Tongue (tissue), 2 donors: ENCODE measurements around the gene CCNA1. TPM values are rescaled to one million over a fixed set of nuclear protein-coding genes. Genes with fewer than 3 reads are reported as not detected.

ENCODE experiments used
- DNase-seq: peaks from one replicate; pipeline ENCODE4 v3.0.0-alpha.2; 2015
- total RNA-seq: library from RNA; depleted of rRNA; stranded (reverse); fragments of >200 nt; gene quantifications from one replicate; pipeline ENCODE4 v1.2.3, GENCODE V29; 2014

CCNA1 gene
- 1.4 TPM for total RNA-seq

DNA sequence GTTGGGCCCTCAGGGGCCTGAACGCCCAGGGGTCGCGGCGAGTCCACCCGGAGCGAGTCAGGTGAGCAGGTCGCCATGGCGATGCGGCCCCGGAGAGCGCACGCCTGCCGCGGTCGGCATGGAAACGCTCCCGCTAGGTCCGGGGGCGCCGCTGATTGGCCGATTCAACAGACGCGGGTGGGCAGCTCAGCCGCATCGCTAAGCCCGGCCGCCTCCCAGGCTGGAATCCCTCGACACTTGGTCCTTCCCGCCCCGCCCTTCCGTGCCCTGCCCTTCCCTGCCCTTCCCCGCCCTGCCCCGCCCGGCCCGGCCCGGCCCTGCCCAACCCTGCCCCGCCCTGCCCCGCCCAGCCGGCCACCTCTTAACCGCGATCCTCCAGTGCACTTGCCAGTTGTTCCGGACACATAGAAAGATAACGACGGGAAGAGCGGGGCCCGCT lies at the start of gene CCNA1:
Gene CCNA1, plus strand, starts transcription at position 390 of the 439 bp plus-strand sequence. CDS start 562 bp downstream, outside the sequence.
- DNase-seq = peak; percentile 63

DNA sequence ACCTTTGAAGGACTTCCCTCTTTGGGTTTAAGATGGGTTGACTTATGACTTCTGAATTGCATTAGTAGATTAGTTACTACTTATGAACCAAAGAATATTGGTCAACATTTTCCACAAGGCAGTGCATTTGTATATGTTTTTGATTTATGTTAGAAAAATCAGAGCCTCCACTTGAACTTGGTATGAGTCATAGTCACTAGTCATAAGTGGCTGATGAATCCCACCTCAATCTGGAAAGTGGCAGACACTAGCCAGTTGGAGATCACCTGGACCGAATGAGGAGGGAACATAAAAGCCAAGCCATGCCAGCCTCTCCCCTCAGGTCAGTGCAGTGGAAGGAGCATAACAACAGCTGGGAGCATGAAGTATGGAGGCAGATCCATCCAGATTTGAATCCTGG lies 46.8 kb upstream of the CCNA1 start:
- no peak for DNase-seq

DNA sequence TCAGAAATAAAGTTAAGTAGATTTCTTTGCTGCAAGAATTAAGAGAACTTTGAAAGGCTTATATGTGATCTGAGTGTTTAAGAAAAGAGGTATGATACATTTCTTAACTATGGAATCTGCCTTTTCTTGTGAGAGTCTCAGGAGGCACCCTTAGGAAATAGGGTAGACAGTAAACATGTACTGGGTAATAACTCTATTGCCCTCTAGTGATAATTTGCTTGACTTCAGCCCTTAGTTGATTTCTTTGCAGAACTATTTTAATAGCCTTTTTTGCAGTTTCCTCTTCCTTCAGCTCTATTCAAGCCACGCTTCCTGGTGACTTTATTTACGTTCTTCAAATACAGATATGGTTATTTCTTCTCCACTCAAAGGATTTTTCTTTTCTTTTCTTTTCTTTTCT lies 37.0 kb upstream of the CCNA1 start:
- peak; percentile 62 for DNase-seq

DNA sequence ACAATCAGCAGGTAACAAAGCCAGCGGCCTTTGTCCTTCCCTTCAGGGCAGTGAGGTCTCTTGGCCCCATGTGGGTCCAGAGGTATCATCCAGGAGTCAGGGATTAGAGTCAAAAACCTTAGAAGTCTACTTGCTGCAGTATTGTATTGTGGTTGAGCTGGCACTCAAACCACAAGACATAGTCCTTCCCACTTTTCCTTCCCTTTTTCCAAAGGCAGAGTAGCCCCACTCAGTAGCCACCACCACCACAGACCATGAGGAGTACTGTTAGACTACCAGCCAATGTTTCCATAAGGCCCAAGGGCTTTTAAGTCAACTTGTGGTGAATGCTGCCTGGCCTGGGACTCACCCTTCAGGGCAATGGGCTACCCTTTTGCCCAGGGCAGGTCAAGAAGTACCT lies 27.1 kb upstream of the CCNA1 start:
- no peak for DNase-seq

DNA sequence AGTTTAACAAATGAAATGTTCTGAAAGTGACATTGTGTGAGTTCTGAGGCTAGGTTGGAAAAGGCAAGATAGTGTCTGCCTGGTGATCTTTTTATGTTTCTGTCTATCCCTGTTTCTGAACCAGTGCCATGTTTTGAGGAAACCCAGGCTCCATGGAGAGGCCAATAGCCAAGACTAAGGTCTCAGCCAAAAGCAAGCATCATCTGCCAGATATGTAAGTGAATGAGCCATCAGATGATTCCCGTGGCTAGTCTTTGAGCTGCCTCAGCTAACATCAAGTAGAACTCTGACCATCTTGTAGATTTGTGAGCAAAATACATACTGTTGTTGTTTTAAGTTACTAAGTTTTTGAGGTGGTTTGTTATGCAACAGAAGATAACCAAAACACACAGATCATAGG lies 19.6 kb upstream of the CCNA1 start:
- no peak for DNase-seq

DNA sequence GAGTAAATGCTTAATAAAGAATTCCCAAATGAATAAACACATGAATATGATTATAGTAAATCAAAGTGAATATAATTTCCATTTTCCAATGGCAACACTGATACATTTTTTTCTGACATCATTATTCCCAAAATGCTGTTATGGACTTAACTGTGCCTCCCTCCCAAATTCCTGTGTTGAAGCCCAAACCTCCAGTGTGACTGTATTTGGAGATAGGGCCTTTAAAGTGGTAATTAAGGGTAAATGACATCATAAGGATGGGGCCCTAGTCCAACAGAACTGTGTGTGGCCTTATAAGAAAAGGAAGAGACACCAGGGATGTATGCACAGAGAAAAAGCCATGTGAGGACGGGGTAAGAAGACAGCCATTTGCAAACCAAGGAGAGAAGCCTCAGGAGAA lies 19.1 kb upstream of the CCNA1 start:
- no peak for DNase-seq

DNA sequence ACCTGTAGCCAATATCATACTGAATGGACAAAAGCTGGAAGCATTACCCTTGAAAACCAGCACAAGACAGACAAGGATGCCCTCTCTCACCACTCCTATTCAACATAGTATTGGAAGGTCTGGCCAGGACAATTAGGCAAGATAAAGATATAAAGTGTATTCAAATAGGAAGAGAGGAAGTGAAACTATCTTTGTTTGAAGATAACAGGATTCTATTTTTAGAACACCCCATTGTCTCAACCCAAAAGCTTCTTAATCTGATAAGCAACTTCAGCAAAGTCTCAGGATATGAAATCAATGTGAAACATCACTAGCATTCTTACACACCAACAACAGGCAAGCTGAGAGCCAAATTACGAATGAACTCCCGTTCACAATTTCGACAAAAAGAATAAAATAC lies 17.8 kb upstream of the CCNA1 start:
- no peak for DNase-seq

DNA sequence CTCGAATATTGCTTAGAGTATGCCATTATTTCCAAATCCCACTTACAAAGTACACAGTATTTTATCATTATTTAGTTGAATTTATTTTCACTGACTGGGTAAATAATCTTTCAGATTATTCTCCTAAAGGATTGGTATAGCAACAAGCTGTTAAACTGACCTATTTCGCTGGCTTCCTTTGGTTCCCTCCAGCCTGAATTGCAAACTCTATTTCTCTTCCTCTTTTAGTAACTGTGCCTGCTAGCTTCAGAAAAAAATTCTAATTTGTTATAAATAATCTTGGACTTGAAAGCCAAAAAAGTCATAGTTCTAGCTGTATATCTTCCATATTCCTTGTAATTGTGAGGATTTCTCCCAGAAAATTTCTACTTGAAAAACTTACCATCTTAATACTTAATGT lies 15.0 kb upstream of the CCNA1 start:
- DNase-seq = no peak

DNA sequence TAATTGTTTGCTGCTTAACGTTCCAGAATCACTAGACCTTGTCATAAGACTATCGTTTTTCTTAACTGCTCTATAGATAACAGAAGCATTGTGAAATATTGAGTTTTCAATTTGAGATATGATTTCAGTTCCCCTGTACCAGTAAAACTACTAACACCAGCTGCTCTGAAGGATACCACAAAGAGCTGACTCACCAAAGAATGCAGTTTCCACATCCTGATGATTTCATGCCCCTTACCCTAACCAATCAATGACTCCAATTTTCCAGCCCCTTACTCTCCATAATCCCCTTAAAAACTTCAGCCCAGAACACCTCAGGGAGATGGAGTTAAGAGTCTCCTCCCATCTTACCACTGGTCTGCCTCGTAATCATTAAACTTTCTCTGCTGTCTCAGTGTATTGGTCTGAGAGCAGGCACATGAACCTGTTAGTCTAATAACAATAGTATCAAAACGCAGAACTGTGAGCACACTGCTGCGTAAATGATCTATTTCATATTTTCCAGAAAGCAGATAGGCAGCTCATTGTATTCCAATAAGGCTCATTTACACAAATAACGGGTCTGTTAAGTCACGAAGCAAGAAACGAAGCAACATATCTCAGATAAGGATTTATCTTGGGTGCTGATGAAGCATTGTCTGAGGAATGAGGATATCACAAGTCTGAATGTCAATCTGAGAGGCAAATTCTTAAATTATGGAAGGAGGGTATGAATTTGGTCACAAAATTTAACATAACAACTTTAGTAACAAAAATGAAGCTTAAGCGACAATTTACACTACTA lies 14.1 kb upstream of the CCNA1 start:
- peak; percentile 57 for DNase-seq

DNA sequence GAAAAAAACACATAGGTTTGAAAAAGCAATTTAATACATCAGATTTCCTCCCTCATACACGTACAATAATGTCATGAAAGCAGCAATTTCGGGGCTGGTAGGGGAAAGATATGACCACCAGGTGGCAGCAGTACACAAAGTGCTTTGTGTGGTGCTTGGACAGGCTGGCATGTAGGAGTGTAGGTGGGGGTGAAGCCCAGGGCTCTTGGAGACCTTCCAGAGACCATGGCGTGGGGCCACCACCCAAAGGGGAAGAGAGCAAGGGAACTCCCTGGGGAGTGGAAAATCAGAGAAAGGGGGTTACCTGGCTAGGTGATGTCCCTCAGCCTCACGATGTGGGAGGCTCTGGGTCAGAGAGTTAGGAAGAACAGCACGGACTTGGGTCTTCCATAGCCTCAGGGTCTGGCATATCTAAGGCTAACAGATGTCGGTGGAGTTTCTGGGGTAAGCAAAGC lies 11.8 kb upstream of the CCNA1 start:
- peak; percentile 87 for DNase-seq

DNA sequence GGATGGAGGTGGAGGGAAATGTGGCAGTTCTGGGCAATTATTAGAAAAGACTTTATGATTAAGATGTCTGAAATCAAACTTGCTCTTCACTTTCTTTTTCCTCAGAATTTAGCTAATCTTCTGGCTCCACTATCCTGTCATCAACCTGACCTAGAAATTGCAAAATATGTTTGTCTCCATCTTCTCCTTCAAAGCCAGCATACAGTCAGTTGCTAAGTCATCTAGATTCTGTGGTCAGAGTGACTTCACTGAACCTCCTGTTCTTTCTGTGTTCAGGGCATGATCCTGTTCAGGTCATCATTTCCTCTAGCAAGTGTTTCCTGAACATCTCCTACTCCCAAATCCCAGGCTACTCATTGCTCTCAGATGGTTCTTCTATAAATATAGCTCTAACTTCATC lies 10.8 kb upstream of the CCNA1 start:
- DNase-seq = no peak

DNA sequence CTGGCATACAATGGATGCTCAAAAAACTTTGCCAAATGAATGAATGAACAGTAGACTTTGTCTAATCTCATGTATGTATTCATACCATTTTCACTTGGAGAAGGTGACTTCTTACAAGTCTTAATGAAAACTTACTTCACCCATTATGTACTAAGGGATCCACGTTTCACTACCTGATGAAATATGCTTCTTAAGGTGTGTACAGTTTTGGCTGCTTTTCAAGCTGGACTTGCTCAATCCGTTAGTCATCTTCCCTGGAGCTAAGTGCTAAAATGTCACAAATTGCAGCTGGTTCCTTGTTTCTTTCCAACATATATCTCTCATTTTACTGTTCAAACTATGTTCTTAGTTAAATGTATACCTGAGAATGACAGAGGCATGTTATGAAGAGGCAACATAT lies 4.2 kb upstream of the CCNA1 start:
- peak; percentile 41 for DNase-seq

DNA sequence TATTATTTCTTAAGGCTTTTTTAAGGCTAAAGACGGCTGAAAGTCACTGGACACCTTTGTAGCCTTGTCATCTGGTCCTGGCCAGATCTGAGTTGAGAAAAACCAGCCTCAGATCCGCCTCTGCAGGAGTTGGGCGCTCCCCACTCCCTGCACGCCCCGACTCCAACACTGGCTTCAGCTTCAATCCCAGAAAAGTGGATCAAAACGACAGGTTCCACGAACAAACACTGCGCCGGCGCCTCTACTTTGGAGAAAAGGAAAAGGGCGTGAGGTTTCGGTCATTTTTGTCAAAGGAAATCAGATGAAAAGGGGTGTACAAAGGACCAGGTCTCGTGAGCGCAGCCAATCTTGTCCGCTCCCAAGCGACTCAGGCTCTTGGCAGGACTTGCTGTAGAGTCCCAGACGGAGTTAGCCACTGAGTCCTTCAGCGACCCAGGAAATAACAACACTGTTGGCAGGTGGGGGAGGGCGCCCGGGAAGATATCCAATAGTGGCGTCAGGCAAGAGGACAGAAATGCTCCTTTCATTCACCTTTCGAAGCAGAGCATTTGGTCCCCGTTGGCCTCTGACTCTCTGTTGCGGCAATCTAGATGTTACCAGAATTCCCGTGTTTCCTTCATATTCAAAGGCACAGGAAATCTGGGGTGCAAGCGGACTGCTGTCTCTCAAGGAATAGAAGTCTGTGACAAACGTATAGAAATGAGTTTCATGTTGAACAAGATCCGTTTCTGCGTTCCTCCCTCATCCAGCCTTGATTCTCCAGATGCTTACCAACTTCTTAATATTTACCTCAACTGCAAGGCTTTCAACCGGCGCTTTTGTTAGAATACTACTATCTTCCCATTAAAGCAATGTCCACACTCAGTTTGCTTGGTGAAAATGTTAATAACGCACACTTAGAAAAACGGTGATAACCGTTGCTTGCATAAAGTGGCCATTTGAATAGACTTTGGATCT lies 1.8 kb upstream of the CCNA1 start:
- no peak for DNase-seq

DNA sequence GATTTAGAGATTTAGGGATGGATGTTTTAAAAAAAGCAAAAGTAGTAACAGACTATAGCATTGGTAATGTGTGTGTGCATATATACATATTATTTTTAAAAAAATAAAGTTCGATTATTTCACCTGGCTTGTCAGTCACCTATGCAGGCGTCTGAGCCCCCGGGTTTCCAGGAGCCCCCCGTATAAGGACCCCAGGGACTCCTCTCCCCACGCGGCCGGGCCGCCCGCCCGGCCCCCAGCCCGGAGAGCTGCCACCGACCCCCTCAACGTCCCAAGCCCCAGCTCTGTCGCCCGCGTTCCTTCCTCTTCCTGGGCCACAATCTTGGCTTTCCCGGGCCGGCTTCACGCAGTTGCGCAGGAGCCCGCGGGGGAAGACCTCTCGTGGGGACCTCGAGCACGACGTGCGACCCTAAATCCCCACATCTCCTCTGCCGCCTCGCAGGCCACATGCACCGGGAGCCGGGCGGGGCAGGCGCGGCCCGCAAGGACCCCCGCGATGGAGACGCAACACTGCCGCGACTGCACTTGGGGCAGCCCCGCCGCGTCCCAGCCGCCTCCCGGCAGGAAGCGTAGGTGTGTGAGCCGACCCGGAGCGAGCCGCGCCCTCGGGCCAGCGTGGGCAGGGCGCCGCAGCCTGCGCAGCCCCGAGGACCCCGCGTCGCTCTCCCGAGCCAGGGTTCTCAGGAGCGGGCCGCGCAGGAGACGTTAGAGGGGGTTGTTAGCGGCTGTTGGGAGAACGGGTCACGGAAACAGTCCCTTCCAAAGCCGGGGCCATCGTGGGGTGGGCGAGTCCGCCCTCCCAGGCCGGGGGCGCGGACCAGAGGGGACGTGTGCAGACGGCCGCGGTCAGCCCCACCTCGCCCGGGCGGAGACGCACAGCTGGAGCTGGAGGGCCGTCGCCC lies 840 bp upstream of the CCNA1 start:
- DNase-seq = no peak

DNA sequence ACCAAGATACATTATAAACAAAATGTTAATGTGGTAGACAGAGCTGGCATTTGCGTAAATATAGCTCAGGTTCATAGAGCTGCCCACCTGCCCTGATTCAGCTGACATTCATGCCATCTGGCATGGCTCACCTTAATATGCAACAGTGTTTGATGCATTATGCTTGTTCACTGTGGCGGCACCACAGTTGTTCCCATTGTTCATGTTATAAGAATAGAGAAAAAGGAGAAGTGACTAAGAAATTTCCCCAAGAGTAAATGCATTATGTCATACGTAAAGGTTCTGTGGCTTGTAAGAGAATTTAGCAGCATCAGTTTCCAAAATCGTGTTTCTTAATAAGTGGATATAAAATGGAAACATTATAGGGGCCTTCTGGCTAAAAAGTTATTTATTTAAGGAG lies 4.5 kb downstream of the CCNA1 start:
- DNase-seq = no peak

DNA sequence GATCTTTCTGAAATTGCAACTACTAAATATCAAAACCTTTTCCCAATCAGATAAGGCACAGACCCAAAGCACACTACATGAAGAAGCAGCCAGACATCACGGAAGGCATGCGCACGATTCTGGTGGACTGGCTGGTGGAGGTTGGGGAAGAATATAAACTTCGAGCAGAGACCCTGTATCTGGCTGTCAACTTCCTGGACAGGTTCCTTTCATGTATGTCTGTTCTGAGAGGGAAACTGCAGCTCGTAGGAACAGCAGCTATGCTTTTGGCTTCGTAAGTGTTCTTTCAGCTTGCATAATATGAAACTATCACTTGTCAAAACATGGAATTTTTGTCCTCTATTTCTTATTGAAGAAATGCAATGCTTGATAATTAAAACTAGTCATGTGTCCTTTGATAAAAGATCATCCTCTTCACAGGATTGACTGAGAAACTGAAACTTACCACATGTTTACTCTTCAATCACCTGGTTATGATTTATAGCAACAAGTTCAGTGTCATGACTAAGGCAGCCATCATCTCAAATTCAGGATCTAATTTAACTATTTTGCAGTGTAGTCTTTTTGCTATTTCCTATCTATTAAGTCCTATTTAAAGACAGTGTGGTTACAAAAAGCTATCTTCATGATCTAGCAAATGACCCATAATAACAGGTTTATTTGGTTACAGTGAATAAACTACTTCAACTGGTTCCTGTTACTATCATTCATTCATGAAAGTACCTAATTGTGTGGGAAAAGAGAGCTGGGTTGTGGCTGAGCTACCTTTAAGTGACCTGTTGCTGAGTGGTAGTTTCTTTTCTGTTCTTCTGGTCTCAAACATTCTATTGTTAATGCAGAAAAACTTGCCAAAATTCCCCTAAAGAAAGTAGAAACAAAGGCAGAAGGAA lies 6.5 kb downstream of the CCNA1 start:
- no peak for DNase-seq

DNA sequence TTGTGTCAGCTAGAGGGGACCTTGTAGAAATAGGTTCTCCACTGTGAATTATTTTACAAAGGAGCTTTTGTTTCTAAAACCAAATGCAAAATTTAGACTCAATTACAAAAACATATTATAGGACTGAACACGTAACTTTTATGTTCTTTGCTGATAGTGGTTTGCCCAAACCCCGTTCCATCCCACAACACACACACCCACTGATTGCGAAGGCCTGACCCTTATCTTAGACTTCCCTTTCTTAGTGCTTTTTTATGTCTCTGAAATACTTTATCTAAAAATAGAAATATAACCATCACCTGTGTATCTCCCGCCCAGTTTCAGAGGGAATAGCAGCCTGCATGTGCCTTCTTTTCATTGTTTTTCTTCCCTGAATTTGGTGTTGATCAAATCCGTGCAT lies 13.0 kb downstream of the CCNA1 start:
- no peak for DNase-seq

DNA sequence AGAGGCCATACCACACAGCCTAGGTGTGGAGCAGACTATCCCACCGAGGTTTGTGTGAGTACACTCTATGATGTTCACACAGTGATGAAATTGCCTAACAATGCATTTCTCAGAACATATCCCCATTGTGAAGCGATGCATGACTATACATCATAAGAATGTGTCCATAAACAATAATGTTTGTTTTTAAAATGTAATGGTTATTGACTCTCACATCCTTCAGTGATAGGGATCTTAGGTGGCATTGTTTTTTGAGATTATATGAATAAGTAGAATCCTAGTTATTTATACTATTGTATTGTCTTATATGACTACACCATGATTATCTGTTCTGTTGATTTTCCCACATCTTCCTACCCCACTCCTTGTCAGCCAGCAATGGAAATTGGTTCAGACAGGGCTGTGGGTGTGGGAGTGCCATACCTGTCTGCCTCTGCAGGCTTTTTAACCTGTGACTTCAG lies 13.6 kb downstream of the CCNA1 start:
- no peak for DNase-seq

DNA sequence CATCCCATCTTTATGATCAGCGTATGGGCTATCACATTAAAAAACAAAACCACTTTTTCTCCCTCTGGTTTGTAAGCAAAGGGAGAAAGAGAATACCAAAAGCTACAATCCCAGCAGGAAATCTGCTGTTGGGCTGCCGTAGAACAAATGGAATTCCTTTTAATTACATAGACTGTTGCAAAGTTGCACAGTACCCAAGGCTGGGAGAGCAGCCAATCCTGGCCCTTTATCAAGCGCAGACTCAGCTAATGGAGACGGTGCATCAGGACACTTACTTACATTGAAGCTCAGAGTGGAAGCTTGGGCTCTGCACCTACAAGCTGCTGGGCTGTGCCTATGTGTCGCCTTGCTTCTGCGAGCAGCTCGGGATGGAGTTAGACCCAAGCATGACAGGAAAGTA lies 15.2 kb downstream of the CCNA1 start:
- DNase-seq = no peak

DNA sequence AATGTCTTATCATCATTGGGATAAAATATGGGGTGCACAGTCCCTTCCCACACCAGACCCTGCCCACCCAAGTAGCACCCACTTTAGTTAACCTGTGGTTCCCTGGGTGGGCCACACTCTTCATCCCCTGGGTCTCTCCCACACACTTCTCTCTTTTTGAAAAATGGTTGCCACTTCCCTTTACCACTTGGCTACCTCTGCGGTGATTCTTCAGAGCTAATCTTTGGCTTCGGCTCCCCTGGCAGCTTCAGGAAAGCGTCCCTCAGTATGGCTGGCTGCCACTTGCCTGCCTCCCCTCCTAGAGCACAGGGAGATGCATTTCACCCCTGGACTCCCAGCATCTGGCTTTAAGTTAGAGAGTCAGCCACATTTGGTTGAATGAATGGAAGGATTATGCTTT lies 18.2 kb downstream of the CCNA1 start:
- DNase-seq = no peak

DNA sequence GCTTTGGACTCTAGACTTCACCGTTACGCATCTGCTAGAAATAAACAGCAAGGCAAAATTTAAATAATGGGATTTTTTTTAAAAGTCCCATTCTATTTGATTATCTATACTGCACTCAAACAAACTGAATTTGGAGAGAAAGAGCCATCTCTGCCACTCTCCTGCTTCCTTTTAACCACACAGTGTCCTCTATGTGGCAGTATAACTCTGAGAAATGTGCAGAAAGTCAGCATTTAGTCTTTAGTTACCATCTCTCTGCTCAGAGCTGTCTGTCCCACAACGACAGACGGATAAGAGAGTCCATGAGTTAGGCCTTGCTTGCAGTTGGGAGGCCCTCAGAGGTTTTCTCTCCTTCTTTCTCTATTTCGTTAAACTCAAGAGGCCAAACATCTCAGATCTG lies 21.2 kb downstream of the CCNA1 start:
- peak; percentile 53 for DNase-seq
